ENCODE data around the gene ACOX2.

- TF ChIP-seq GATA3 (IDR thresholded peaks at IDR 0.05; ENCODE audit: low read depth, low read length) (no peak), GATA2 (IDR thresholded peaks at IDR 0.05; ENCODE audit: low read depth, low read length) (no peak)
These were observed 73.6 kb downstream of the ACOX2 start for GRCh38 chr3:58463181-58463941.

All from SH-SY5Y (cell line).